ENCODE results near the gene NT5C3B.
"Not testable (repeated sequence)": the region's sequence is repeated elsewhere in the genome, so short reads cannot be mapped to it uniquely, and the experiment has no call there.

NT5C3B gene

GRCh38 chr17:41837761-41838538 is 1.9 kb upstream of the NT5C3B start, which contains the start of gene KLHL10:
Gene KLHL10 (plus strand): TSS chr17:41837825. CDS start chr17:41837933, 108 bp downstream.
- no peak for DNase-seq

- DNase-seq, result no peak
Measured at GRCh38 chr17:41836550-41837196, 641 bp upstream of the NT5C3B start.

GRCh38 chr17:41835214-41835799 is 725 bp downstream of the NT5C3B start:
- DNase-seq, result peak; percentile 38

- DNase-seq, result not testable (repeated sequence)
Measured at GRCh38 chr17:41829961-41830360, 6.1 kb downstream of the NT5C3B start.

GRCh38 chr17:41825175-41825845 is 10.7 kb downstream of the NT5C3B start:
- DNase-seq, result no peak

- no peak for DNase-seq
Measured at GRCh38 chr17:41824086-41824485, 11.9 kb downstream of the NT5C3B start.

- DNase-seq, result no peak
Measured at GRCh38 chr17:41823580-41823979, 12.5 kb downstream of the NT5C3B start.

- no peak for DNase-seq
Measured at GRCh38 chr17:41823141-41823524, 12.9 kb downstream of the NT5C3B start.

- DNase-seq, result no peak
Measured at GRCh38 chr17:41822216-41823140, 13.6 kb downstream of the NT5C3B start.

GRCh38 chr17:41821776-41822175 is 14.3 kb downstream of the NT5C3B start:
- no peak for DNase-seq

- no peak for DNase-seq
Measured at GRCh38 chr17:41818024-41818423, 18.0 kb downstream of the NT5C3B start.

GRCh38 chr17:41816637-41817320 is 19.3 kb downstream of the NT5C3B start:
- no peak for DNase-seq

- no peak for DNase-seq
Measured at GRCh38 chr17:41814195-41814594, 21.8 kb downstream of the NT5C3B start.

GRCh38 chr17:41813699-41814124 is 22.3 kb downstream of the NT5C3B start:
- no peak for DNase-seq

- no peak for DNase-seq
Measured at GRCh38 chr17:41813152-41813680, 22.8 kb downstream of the NT5C3B start.

- no peak for DNase-seq
Measured at GRCh38 chr17:41812381-41813151, 23.5 kb downstream of the NT5C3B start, which contains the start of gene FKBP10. Gene FKBP10 (plus strand): TSS chr17:41813004. CDS start chr17:41813035, 31 bp downstream.

- DNase-seq, result peak; percentile 62
Measured at GRCh38 chr17:41811549-41812380, 24.3 kb downstream of the NT5C3B start, which contains the start of gene P3H4. Gene P3H4 (minus strand): TSS chr17:41811949. CDS start chr17:41811915, 34 bp downstream.

- DNase-seq, result no peak
Measured at GRCh38 chr17:41810659-41811548, 25.1 kb downstream of the NT5C3B start.

Data from inflammatory macrophage treated with lipopolysaccharide for 4 hours (primary cell).